Measurements from ENCODE around the gene ZFHX3.

- TF ChIP-seq, protein P1, sequence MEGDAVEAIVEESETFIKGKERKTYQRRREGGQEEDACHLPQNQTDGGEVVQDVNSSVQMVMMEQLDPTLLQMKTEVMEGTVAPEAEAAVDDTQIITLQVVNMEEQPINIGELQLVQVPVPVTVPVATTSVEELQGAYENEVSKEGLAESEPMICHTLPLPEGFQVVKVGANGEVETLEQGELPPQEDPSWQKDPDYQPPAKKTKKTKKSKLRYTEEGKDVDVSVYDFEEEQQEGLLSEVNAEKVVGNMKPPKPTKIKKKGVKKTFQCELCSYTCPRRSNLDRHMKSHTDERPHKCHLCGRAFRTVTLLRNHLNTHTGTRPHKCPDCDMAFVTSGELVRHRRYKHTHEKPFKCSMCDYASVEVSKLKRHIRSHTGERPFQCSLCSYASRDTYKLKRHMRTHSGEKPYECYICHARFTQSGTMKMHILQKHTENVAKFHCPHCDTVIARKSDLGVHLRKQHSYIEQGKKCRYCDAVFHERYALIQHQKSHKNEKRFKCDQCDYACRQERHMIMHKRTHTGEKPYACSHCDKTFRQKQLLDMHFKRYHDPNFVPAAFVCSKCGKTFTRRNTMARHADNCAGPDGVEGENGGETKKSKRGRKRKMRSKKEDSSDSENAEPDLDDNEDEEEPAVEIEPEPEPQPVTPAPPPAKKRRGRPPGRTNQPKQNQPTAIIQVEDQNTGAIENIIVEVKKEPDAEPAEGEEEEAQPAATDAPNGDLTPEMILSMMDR (IDR thresholded peaks at IDR 0.05) = no peak
- no peak for TF ChIP-seq EZH2 (IDR thresholded peaks at IDR 0.05; ENCODE audit: borderline replicate concordance, insufficient read depth, low read depth, low read length, poor library complexity, severe bottlenecking)
These were observed 212.8 kb downstream of the ZFHX3 start for GRCh38 chr16:72835086-72835485.

Data from B cell (primary cell).